ENCODE measurements around the gene NPR3. TPM values are rescaled to one million over a fixed set of nuclear protein-coding genes. Genes with fewer than 3 reads are reported as not detected.

NPR3 gene
- total RNA-seq, 2 donors from 2014 or later = 4.3 to 6.5 TPM

GRCh38 chr5:32709750-32710549 lies 1.2 kb upstream of the NPR3 start:
- peak; percentile 89 for DNase-seq (ENCODE audit: low spot score)
- intact Hi-C loops (cut with DNase I) = loop anchor here (5.0 to 10.0 kb wide), 2 partner anchors 585 to 707 kb away; no protein-coding TSS in a partner anchor

GRCh38 chr5:32711362-32711680 lies 200 bp downstream of the NPR3 start:
- intact Hi-C loops (cut with DNase I) = loop anchor here (5.0 to 10.0 kb wide), 2 partner anchors 583 to 706 kb away; no protein-coding TSS in a partner anchor
- no peak for DNase-seq (ENCODE audit: low spot score)

- intact Hi-C loops (cut with DNase I) = loop anchor here (5.0 to 10.0 kb wide), 2 partner anchors 583 to 705 kb away; no protein-coding TSS in a partner anchor
- DNase-seq (ENCODE audit: low spot score) = peak; percentile 84
Observed at GRCh38 chr5:32711681-32712480, 760 bp downstream of the NPR3 start.

GRCh38 chr5:32712481-32713360 lies 1.6 kb downstream of the NPR3 start:
- DNase-seq (ENCODE audit: low spot score) = peak; percentile 40
- intact Hi-C loops (cut with DNase I) = loop anchor here (5.0 to 10.0 kb wide), 2 partner anchors 582 to 705 kb away; no protein-coding TSS in a partner anchor

GRCh38 chr5:32713361-32713769 lies 2.2 kb downstream of the NPR3 start:
- peak; percentile 66 for DNase-seq (ENCODE audit: low spot score)
- intact Hi-C loops (cut with DNase I) = loop anchor here (5.0 to 10.0 kb wide), 2 partner anchors 581 to 704 kb away; no protein-coding TSS in a partner anchor

- no peak for DNase-seq (ENCODE audit: low spot score)
- intact Hi-C loops (cut with DNase I) = loop anchor here (5.0 to 10.0 kb wide), 2 partner anchors 581 to 703 kb away; no protein-coding TSS in a partner anchor
Observed at GRCh38 chr5:32713770-32714381, 2.8 kb downstream of the NPR3 start.

DNA sequence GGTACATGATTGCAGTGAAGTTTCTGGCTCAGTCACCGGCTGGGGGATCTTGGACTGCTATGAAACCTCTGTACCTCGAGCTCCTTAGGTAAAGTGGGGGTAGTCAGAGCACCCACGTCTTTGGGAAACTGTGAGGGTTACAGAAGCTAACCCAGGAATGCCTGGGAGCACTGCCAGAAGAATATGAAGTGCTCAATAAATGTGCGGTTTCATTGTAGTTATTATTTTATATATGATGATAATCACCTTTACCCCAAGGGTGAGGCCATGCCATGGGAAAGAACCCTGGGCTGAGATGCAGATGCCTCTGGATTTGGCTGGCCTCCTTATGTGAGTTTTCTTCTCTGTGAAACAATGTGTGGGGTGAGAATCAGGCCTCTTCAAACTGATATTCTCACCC lies 3.7 kb downstream of the NPR3 start:
- no peak for DNase-seq (ENCODE audit: low spot score)
- intact Hi-C loops (cut with DNase I) = loop anchor here (5.0 to 10.0 kb wide), 2 partner anchors 580 to 702 kb away; no protein-coding TSS in a partner anchor

DNA sequence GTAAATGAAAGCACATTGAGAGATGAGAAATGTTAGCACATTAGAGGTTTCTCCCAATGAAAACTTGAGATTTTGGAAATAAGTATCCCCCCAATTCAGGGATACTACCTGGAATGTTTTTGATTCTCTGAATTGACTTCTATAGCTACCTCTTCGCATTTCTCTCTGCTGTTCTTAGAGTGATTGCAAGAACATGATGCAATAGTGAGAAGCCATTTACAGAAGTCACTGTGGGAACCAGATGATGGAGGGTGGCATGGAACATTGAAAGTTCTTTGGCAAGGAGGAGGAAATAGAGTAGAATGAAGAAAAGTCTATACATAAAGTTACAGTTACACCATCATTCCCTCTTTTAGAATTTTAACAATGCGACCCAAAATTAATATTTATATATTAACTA lies 9.2 kb downstream of the NPR3 start:
- intact Hi-C loops (cut with DNase I) = no loop called here
- no peak for DNase-seq (ENCODE audit: low spot score)

DNA sequence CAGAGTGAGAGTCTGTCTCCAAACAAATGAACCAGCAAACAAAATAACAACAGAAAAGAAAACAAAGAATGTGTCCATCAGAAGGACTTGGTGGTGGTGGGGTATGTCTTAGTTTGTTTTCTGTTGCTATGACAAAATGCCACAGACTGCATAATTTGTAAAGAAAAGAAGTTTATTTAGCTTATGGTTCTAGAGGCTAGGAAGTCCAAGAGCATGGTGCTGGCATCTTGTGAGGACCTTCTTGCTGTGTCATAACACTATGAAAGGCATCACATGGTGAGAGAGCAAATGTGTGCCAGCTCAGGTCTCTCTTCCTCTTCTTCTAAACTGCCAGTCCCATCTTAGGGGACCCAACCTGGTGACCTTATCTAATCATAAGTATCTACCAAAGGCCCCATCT lies 10.5 kb downstream of the NPR3 start:
- intact Hi-C loops (cut with DNase I) = no loop called here
- no peak for DNase-seq (ENCODE audit: low spot score)

DNA sequence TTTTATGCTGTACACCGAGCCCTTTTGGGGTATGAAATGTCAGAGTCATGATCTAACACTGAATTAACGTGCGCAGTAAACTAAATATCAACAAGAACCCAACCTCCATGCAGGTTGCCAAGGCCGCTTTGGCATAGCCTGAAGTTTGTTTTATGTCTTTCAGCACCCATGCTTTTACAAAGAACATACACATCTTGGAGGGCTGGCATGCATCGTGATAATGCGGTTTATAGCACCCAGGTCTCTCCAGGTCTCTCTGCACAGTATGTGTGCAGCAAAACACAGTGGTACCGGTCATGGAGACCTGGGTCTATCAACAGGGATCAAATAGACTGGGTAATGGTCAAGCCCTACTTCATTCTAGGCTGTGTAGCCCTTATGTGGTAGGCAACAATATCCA lies 11.8 kb downstream of the NPR3 start:
- intact Hi-C loops (cut with DNase I) = no loop called here
- DNase-seq (ENCODE audit: low spot score) = no peak

GRCh38 chr5:32724526-32724925 lies 13.4 kb downstream of the NPR3 start:
- no peak for DNase-seq (ENCODE audit: low spot score)
- intact Hi-C loops (cut with DNase I) = no loop called here

DNA sequence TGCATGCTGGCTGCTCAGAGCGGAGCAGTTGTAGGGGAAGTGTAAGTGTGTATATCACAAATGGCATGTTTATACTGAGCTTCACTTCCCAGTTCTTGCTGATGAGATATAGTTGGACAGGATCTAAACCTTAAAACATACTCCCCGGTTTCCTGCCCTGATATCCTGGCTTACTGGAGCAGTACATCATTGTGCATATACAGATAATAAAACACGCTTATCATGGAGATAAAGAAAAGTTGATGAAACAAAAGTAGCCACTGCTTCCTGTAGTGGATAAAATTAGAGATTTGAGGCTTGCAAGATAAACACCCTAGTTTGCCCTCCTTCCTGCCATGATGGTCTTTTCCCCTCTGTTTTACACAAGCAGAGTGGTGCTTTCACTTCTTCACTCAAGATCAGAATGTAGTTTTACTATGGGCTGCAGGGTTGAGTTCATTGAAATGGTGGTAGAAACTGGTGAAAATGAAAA lies 15.0 kb downstream of the NPR3 start:
- no peak for DNase-seq (ENCODE audit: low spot score)
- intact Hi-C loops (cut with DNase I) = no loop called here

DNA sequence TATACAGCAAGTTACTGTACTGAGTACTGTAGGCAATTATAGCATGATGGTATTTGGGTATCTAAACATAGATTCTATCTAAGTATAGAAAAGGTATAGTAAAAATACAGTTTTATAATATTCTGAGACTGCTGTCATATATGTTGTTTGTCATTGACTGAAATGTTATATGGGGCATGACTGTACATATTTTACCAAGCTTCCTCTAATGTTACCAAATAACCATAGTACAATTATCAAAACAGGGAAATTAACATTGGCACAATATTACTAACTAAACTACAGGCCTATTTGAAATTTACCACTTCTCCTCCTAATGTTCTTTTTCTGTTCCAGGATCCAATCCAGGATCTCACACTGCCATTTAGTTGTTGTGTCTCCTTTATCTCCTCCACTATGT lies 18.5 kb downstream of the NPR3 start:
- no peak for DNase-seq (ENCODE audit: low spot score)
- intact Hi-C loops (cut with DNase I) = no loop called here

DNA sequence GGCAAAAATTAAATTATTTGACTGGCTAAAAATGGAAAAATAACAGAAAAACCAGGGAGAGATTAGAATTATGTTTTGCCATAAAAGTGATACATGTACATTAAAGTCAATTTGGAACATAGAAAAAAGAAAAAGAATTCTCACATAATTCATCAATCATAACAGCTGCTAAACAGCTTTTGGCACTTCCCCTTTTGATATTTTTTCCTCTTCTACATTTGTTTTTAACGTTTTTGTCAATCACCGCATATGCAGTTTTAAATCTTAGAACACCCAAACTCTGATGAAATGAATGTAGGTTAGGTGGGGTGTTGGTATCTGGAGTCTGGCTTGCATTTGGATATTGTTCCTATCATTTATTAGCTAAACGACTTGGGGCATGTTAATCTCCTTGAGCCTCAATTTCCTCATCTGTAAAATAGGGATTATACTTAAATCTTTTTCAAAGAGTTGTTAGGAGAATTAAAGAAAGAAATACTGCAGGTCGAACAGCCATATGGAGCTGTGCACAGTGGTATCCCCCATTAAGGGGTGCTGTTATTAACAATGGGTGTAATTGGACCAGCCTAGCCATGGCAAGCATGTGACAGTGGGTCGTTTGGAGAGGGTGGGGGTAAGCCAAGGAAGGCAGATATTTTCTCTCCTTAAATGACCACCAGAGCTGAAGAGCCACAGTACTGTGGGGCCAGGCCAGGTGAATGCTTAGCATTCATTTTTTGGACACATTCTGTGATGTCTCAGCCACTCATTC lies 22.6 kb downstream of the NPR3 start:
- intact Hi-C loops (cut with DNase I) = no loop called here
- DNase-seq (ENCODE audit: low spot score) = no peak

DNA sequence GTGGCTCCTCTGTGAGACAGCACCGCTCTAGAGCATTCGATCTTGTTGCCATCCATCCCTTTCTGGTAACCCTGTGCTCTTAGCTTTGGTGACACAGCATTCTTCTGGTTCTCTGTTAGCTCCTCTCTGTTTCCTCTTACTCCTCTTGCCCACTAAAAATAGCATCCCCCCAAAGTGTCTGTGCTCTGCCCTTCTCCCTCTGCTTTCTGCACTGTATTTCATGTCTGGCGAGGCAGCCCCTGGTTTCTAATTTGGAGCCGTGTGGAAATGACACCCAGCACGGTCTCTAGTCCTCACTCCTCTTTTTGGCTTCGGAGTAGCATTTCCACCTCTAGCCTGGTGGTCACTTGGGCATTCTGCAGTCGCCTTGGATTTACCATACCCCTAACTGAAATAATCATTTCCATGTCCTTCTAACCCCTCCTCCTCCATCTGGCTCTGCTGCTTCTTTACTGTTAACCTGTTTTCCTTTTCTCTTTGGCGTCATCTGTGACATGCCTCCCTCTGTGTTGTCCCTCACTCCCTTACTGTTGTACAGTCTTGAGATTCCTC lies 23.8 kb downstream of the NPR3 start:
- intact Hi-C loops (cut with DNase I) = no loop called here
- no peak for DNase-seq (ENCODE audit: low spot score)

DNA sequence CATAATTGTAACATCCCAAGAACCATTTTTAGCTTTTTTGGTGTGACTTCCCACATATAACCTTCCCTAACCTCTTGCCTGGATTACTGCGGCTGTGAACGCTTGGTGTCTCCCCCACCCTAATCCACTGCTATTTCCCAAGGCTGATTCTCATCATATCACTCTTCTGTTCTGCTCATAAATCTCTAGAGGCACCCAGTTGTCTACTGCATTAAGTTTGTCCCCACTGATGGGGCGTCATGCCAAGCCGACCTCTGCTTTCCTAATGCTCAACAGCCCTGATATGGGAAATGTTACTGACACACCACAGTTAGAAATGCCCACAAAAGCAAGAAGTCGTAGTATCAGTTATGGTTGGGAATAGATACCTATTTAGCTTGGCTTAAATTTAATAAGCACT lies 24.4 kb downstream of the NPR3 start:
- DNase-seq (ENCODE audit: low spot score) = no peak
- intact Hi-C loops (cut with DNase I) = no loop called here

GRCh38 chr5:32736842-32737241 lies 25.7 kb downstream of the NPR3 start:
- intact Hi-C loops (cut with DNase I) = no loop called here
- no peak for DNase-seq (ENCODE audit: low spot score)

DNA sequence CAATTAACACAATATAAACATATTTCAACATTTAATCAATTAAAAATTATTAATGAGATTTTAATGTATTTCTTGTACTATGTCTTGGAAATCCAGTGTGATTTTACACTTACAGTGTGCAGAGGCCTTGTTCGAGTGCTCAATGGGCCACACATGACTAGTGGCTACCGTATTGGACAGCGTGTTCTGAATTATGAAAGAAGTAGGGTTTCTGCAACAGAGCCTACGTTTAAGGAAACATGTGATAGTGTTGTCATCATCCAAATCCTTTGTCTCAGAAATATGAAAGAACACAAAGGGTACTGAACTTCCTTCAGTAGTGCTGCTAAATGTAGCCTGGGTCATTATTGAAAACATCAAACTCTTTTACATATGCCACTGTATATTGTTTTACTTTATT lies 29.5 kb downstream of the NPR3 start:
- intact Hi-C loops (cut with DNase I) = no loop called here

More for the DNA sequence above, 29.5 kb downstream of the NPR3 start:
- no peak for DNase-seq (ENCODE audit: low spot score)

All from posterior vena cava (tissue), 2 donors.